Activated CD8-positive, alpha-beta memory T cell treated with anti-CD3 and anti-CD28 coated beads, Interleukin-2, amount 50 U/mL, for 1 hour (primary cell): ENCODE results near the gene PLCB4.

Experiments used
- DNase-seq: peaks from one replicate; pipeline ENCODE4 v3.0.0-alpha.2; 2020; ENCODE audit errors: extremely low read depth

PLCB4 gene

GRCh38 chr20:9453201-9453600, 384.3 kb downstream of the PLCB4 start:
- no peak for DNase-seq

GRCh38 chr20:9454791-9455190, 385.9 kb downstream of the PLCB4 start:
- no peak for DNase-seq

- DNase-seq: no peak
Observed at GRCh38 chr20:9457136-9457535, 388.2 kb downstream of the PLCB4 start.

- DNase-seq: no peak
Observed at GRCh38 chr20:9458138-9458796, 389.4 kb downstream of the PLCB4 start.

- no peak for DNase-seq
Observed at GRCh38 chr20:9460518-9460917, 391.6 kb downstream of the PLCB4 start.

GRCh38 chr20:9467995-9468394, 399.1 kb downstream of the PLCB4 start:
- no peak for DNase-seq

GRCh38 chr20:9474835-9475415, 406.0 kb downstream of the PLCB4 start:
- DNase-seq: no peak

GRCh38 chr20:9475456-9475855, 406.6 kb downstream of the PLCB4 start:
- no peak for DNase-seq

GRCh38 chr20:9476174-9476573, 407.3 kb downstream of the PLCB4 start:
- no peak for DNase-seq

GRCh38 chr20:9476637-9477036, 407.8 kb downstream of the PLCB4 start:
- no peak for DNase-seq

- no peak for DNase-seq
Observed at GRCh38 chr20:9478771-9479170, 409.9 kb downstream of the PLCB4 start.

GRCh38 chr20:9480066-9480465, 411.2 kb downstream of the PLCB4 start:
- no peak for DNase-seq

GRCh38 chr20:9482180-9482579, 413.3 kb downstream of the PLCB4 start:
- DNase-seq: no peak

GRCh38 chr20:9483131-9483530, 414.2 kb downstream of the PLCB4 start:
- no peak for DNase-seq

GRCh38 chr20:9485614-9486340, 416.9 kb downstream of the PLCB4 start:
- no peak for DNase-seq

- DNase-seq: no peak
Observed at GRCh38 chr20:9487231-9487630, 418.3 kb downstream of the PLCB4 start.

GRCh38 chr20:9488063-9488462, 419.2 kb downstream of the PLCB4 start:
- no peak for DNase-seq

GRCh38 chr20:9490161-9490560, 421.3 kb downstream of the PLCB4 start:
- DNase-seq: no peak

- DNase-seq: no peak
Observed at GRCh38 chr20:9490631-9491030, 421.7 kb downstream of the PLCB4 start.

- DNase-seq: no peak
Observed at GRCh38 chr20:9491324-9491723, 422.4 kb downstream of the PLCB4 start.

GRCh38 chr20:9492067-9492466, 423.2 kb downstream of the PLCB4 start:
- no peak for DNase-seq

GRCh38 chr20:9493803-9494202, 424.9 kb downstream of the PLCB4 start:
- no peak for DNase-seq

- no peak for DNase-seq
Observed at GRCh38 chr20:9495701-9496100, 426.8 kb downstream of the PLCB4 start.
